HepG2 (cell line): ENCODE measurements around the gene DNM3. TPM values are rescaled to one million over a fixed set of nuclear protein-coding genes. Genes with fewer than 3 reads are reported as not detected.

Source experiments
- ATAC-seq: fragments of 200-7000 bp; cut with Tn5 transposase; 3 replicates; pipeline ENCODE4 v1.9.1; 2020; ENCODE audit warnings: mild to moderate bottlenecking, moderate library complexity
- BruUV-seq: library from RNA; stranded (reverse); fragments of 400-500 nt; replicated peaks from 2 replicates; lab custom pipeline; 2021; lab: Mats Ljungman, UMichigan
- CTCF ChIA-PET: fragments of 300-600 bp; formaldehyde crosslinking; extraction: SDS; loops from one replicate; lab custom pipeline; 2021; ENCODE audit warnings: low total read pairs, inconsistent platforms, low intra/inter-chr PET ratio; lab: Yijun Ruan, JAX
- POLR2A ChIA-PET: fragments of 350-600 bp; sonication (Branson Sonifier 250); formaldehyde crosslinking; loops from one replicate; lab custom pipeline; 2020; ENCODE audit warnings: antibody characterized with exemption, inconsistent platforms; lab: Yijun Ruan, JAX
- DNase-seq: peaks from one replicate; pipeline ENCODE4 v3.0.0-alpha.2; 2015; ENCODE audit warnings: low spot score
- FAIRE-seq: peaks from 3 replicates; lab custom pipeline; 2011; peaks lifted over from hg19 to GRCh38; lab: Jason Lieb, UNC
- H2AFZ ChIP-seq: one replicate; pipeline ENCODE4 v1.6.1; 2011; ENCODE audit warnings: low read length, inconsistent platforms
- H3K27ac ChIP-seq: fragments of 300-600 bp; 3 replicates; pipeline ENCODE4 v1.8.0; 2011; ENCODE audit warnings: mixed run types, mild to moderate bottlenecking, mixed read lengths, low read length, inconsistent platforms; ENCODE audit not compliant: insufficient read depth; ENCODE audit errors: extremely low read length
- H3K27me3 ChIP-seq, 2 experiments: fragments of 200-600 bp in 1 of 2; 2 replicates in 1 of 2; 3 replicates in 1 of 2; pipeline versions ENCODE4 v1.6.0 to v1.8.0; 2011; ENCODE audit warnings: low read length in 2 of 2, mild to moderate bottlenecking in 2 of 2, moderate library complexity in 2 of 2, inconsistent platforms in 1 of 2; ENCODE audit not compliant: insufficient read depth in 2 of 2, control insufficient read depth in 1 of 2
- H3K36me3 ChIP-seq, 2 experiments: fragments of 200-600 bp in 1 of 2; replicated peaks in 1 of 2; 2 replicates in 1 of 2; 3 replicates in 1 of 2; pipeline versions ENCODE4 v1.5.1 to v1.8.0; 2011; ENCODE audit warnings: low read length in 2 of 2, inconsistent platforms in 1 of 2; ENCODE audit not compliant: insufficient read depth in 2 of 2, control insufficient read depth in 1 of 2
- H3K4me1 ChIP-seq: 2 replicates; pipeline ENCODE4 v1.5.1; 2012; ENCODE audit warnings: low read length, inconsistent platforms; ENCODE audit not compliant: insufficient read depth
- H3K4me2 ChIP-seq: 2 replicates; pipeline ENCODE4 v1.6.0; 2011; ENCODE audit warnings: low read depth, low read length, inconsistent platforms
- H3K4me3 ChIP-seq, 3 experiments: fragments of 200-600 bp in 1 of 3; sonication (generic), shearing (Covaris generic) in 1 of 3; replicated peaks in 1 of 3; 2 replicates each; pipeline ENCODE4 v1.5.1; 2011 to 2016; ENCODE audit warnings: low read length in 3 of 3, inconsistent platforms in 2 of 3, low read depth in 2 of 3, mild to moderate bottlenecking in 2 of 3, control low read depth in 1 of 3, mixed read lengths in 1 of 3; ENCODE audit not compliant: insufficient read depth in 1 of 3
- H3K79me2 ChIP-seq: one replicate; pipeline ENCODE4 v1.6.1; 2011; ENCODE audit warnings: low read length, inconsistent platforms; ENCODE audit not compliant: insufficient read depth
- H3K9ac ChIP-seq: 2 replicates; pipeline ENCODE4 v1.6.0; 2011; ENCODE audit warnings: mild to moderate bottlenecking, low read depth, low read length, inconsistent platforms; ENCODE audit not compliant: insufficient read depth
- H3K9me3 ChIP-seq: 2 replicates; pipeline ENCODE4 v1.5.1; 2012; ENCODE audit warnings: mild to moderate bottlenecking, low read length
- H4K20me1 ChIP-seq: 2 replicates; pipeline ENCODE4 v1.6.0; 2011; ENCODE audit warnings: inconsistent platforms, mild to moderate bottlenecking, low read length, moderate library complexity; ENCODE audit not compliant: insufficient read depth
- ATF5 ChIP-seq: sonication (generic); formaldehyde crosslinking; IDR thresholded peaks from 2 replicates; pipeline ENCODE4 v1.4.0; 2020; ENCODE audit warnings: mild to moderate bottlenecking, low read depth, missing genetic modification reagents
- CREB3 ChIP-seq: sonication (generic); formaldehyde crosslinking; IDR thresholded peaks from 2 replicates; pipeline ENCODE4 v1.5.0; 2020; ENCODE audit warnings: missing genetic modification reagents
- EEA1 ChIP-seq: sonication (generic); formaldehyde crosslinking; IDR thresholded peaks from 2 replicates; pipeline ENCODE4 v1.5.1; 2020; ENCODE audit warnings: mild to moderate bottlenecking, missing genetic modification reagents, borderline replicate concordance
- FOXO4 ChIP-seq: sonication (generic); formaldehyde crosslinking; conservative IDR thresholded peaks from 2 replicates; pipeline ENCODE4 v1.8.1; 2023; ENCODE audit warnings: missing genetic modification reagents
- GABPA ChIP-seq, 2 experiments: IDR thresholded peaks; 2 replicates each; pipeline ENCODE4 v1.6.1; 2011 to 2016; ENCODE audit warnings: low read depth in 2 of 2, low read length in 1 of 2, missing biosample characterization in 1 of 2, missing genetic modification characterization in 1 of 2
- IRF2 ChIP-seq: IDR thresholded peaks from 2 replicates; pipeline ENCODE4 v1.6.1; 2018; ENCODE audit warnings: missing genetic modification reagents, missing compliant biosample characterization
- JDP2 ChIP-seq: sonication (generic); formaldehyde crosslinking; IDR thresholded peaks from 2 replicates; pipeline ENCODE4 v1.8.1; 2022; ENCODE audit warnings: missing genetic modification reagents, borderline replicate concordance
- PLRG1 ChIP-seq: fragments of 450-650 bp; conservative IDR thresholded peaks from 2 replicates; pipeline ENCODE4 v1.6.1; 2016
- POLR2A ChIP-seq, 2 experiments: IDR thresholded peaks; 2 replicates each; pipeline ENCODE4 v1.6.1; 2011; ENCODE audit warnings: low read depth in 2 of 2, low read length in 2 of 2, mild to moderate bottlenecking in 1 of 2, moderate library complexity in 1 of 2; ENCODE audit not compliant: insufficient read depth in 1 of 2
- SRSF1 ChIP-seq: fragments of 200-400 bp; formaldehyde crosslinking; optimal IDR thresholded peaks from 2 replicates; pipeline ENCODE3; 2017; ENCODE audit warnings: mild to moderate bottlenecking, low read depth, low read length, moderate library complexity
- YEATS4 ChIP-seq: sonication (generic); formaldehyde crosslinking; IDR thresholded peaks from 2 replicates; pipeline ENCODE4 v1.4.0; 2020; ENCODE audit warnings: missing genetic modification reagents, borderline replicate concordance
- ZBTB1 ChIP-seq: sonication (generic); formaldehyde crosslinking; IDR thresholded peaks from 2 replicates; pipeline ENCODE4 v1.4.0; 2020; ENCODE audit warnings: missing genetic modification reagents, borderline replicate concordance
- ZBTB26 ChIP-seq: IDR thresholded peaks from 2 replicates; pipeline ENCODE4 v1.6.1; 2016; ENCODE audit warnings: missing compliant biosample characterization, missing genetic modification reagents, borderline replicate concordance
- ZBTB43 ChIP-seq: sonication (generic); formaldehyde crosslinking; conservative IDR thresholded peaks from 2 replicates; pipeline ENCODE4 v1.4.0; 2020; ENCODE audit warnings: missing genetic modification reagents
- ZNF235 ChIP-seq: sonication (generic); formaldehyde crosslinking; IDR thresholded peaks from 2 replicates; pipeline ENCODE4 v1.8.1; 2023; ENCODE audit warnings: mild to moderate bottlenecking, missing genetic modification reagents, borderline replicate concordance
- ZNF839 ChIP-seq: sonication (generic); formaldehyde crosslinking; IDR thresholded peaks from 2 replicates; pipeline ENCODE4 v1.4.0; 2020; ENCODE audit warnings: missing genetic modification reagents, mild to moderate bottlenecking, borderline replicate concordance
- WGBS: methylation state at CpG from one replicate; pipeline ENCODE4 v1.1.6; 2017; ENCODE audit warnings: low lambda C conversion rate; 5-methylcytosine and 5-hydroxymethylcytosine counted together
- in situ Hi-C: cut with HindIII; loops from 2 replicates; pipeline ENCODE4 v1.10.0; 2017; ENCODE audit warnings: low pct_unique_long_range_greater_than_20kb; ENCODE audit not compliant: extremely low pct_ligation_motif_present
- intact Hi-C: fragments of 100-400 bp; cut with micrococcal nuclease; formaldehyde crosslinking; loops from one replicate; pipeline ENCODE4 v1.10.0; 2022; ENCODE audit not compliant: unreplicated experiment
- polyA plus RNA-seq, 8 experiments: library from polyadenylated mRNA; depleted of rRNA in 3 of 8; stranded (reverse) in 7 of 8; unstranded in 1 of 8; fragments of >200 nt; fragmentation: Illumina TruSeq in 4 of 8; extraction: Trizol in 4 of 8; gene quantifications; 2 replicates each; pipeline versions ENCODE4 v1.2.1 to v1.2.3, GENCODE V29; 2011 to 2016; ENCODE audit warnings: low read depth in 4 of 8, missing spikeins in 1 of 8, mixed read lengths in 1 of 8; ENCODE audit not compliant: insufficient read depth in 1 of 8
- total RNA-seq, 5 experiments: library from RNA; depleted of rRNA; stranded (reverse); fragments of >200 nt; fragmentation: Illumina TruSeq; extraction: Trizol; gene quantifications; 2 replicates each; pipeline ENCODE4 v1.2.3, GENCODE V29; 2016; ENCODE audit warnings: low read depth in 1 of 5

Gene DNM3
- total and polyA plus RNA-seq, 2 of the 13 experiments (the other 11 are each of a cell fraction or from before 2014, with no cell fraction given) = 0.05 TPM; not detected in 1

GRCh38 chr1:172155766-172156165, 314.5 kb downstream of the DNM3 start:
- no peak overlapping the region for H2AFZ ChIP-seq
- H3K9ac ChIP-seq = no peak overlapping the region
- no peak overlapping the region for H3K27ac ChIP-seq
- no TSS peak for BruUV-seq
- no peak for FAIRE-seq
- 3% methylated on average over 2 of the region's 2 CpGs for WGBS
- DNase-seq = no peak
- no peaks in the 10 kb centered on the region for H4K20me1 ChIP-seq
- POLR2A ChIA-PET = no interaction called here
- no peaks in the 10 kb centered on the region for H3K27me3 ChIP-seq
- no peaks in the 10 kb centered on the region for H3K36me3 ChIP-seq
- intact Hi-C loops (no loop called here), in situ Hi-C loops (no loop called here)
- no peak for ATAC-seq
- CTCF ChIA-PET = no interaction called here
- no peak overlapping the region for H3K4me2 ChIP-seq
- H3K9me3 ChIP-seq = no peaks in the 10 kb centered on the region
- no peaks in the 10 kb centered on the region for H3K79me2 ChIP-seq
- H3K4me3 ChIP-seq = no peak overlapping the region
- no peaks in the 10 kb centered on the region for H3K4me1 ChIP-seq
- TF ChIP-seq SRSF1 = no peak
- TF ChIP-seq ATF5 (CRISPR knock-in tag) = no peak
- TF ChIP-seq EEA1 (CRISPR knock-in tag) = no peak
- TF ChIP-seq GABPA (IDR thresholded peaks at IDR 0.05; ENCODE audit: low read depth, low read length) = no peak
- TF ChIP-seq GABPA (CRISPR knock-in tag; IDR thresholded peaks at IDR 0.05; ENCODE audit: low read depth) = no peak
- no peak for TF ChIP-seq ZNF235
- no peak for TF ChIP-seq ZNF839 (CRISPR knock-in tag)
- TF ChIP-seq YEATS4 = no peak
- TF ChIP-seq CREB3 = no peak
- TF ChIP-seq PLRG1 = no peak
- TF ChIP-seq JDP2 (CRISPR knock-in tag) = no peak
- no peak for TF ChIP-seq FOXO4 (CRISPR knock-in tag)
- no peak for TF ChIP-seq ZBTB43 (CRISPR knock-in tag)
- no peak for TF ChIP-seq POLR2A (IDR thresholded peaks at IDR 0.05; ENCODE audit: insufficient read depth in 1 of 2, low read depth in 2 of 2, low read length in 2 of 2)
- TF ChIP-seq ZBTB26 = no peak
- TF ChIP-seq ZBTB1 (CRISPR knock-in tag) = no peak
- no peak for TF ChIP-seq IRF2 (CRISPR knock-in tag)
